ENCODE measurements around the gene DOLK. TPM values are rescaled to one million over a fixed set of nuclear protein-coding genes. Genes with fewer than 3 reads are reported as not detected.

The DOLK gene
- total RNA-seq, 1 experiment from 2014 or later = 23.2 TPM

GRCh38 chr9:128987805-128988204, 40.4 kb upstream of the DOLK start:
- no TSS peak for BruUV-seq (replicated peaks)
- ChIA-PET CTCF (interaction anchor here (0.6 kb wide), 1 partner anchor 39 kb away, joined by 9 read pairs; no protein-coding TSS in a partner anchor), POLR2A (ENCODE audit: low non-redundant PET) (no interaction called here)
- intact Hi-C loops (cut with micrococcal nuclease; ENCODE audit: unreplicated experiment) = no loop called here
- Histone ChIP-seq H3K4me3 (ENCODE audit: low read depth, low read length, poor library complexity, severe bottlenecking) (no peak overlapping the region), H3K9me3 (ENCODE audit: low read depth, low read length, poor library complexity, severe bottlenecking) (no peaks in the 10 kb centered on the region), H3K27me3 (replicated peaks; ENCODE audit: insufficient read depth, low read depth, low read length, poor library complexity) (no peaks in the 10 kb centered on the region), H3K27ac (ENCODE audit: low read depth, low read length, poor library complexity, severe bottlenecking) (no peak overlapping the region), H3K4me1 (ENCODE audit: insufficient read depth, low read length, poor library complexity, severe bottlenecking) (no peaks in the 10 kb centered on the region), H3K36me3 (ENCODE audit: insufficient read depth, low read length, poor library complexity, severe bottlenecking) (peaks cover 75% of the 10 kb centered on the region)
- no peak for TF ChIP-seq CTCF (conservative IDR thresholded peaks at IDR 0.05; ENCODE audit: low read depth, low read length)
- no peak for TF ChIP-seq EZH2 (IDR thresholded peaks at IDR 0.05; ENCODE audit: borderline replicate concordance, low read depth, low read length, poor library complexity, severe bottlenecking)
- DNase-seq (ENCODE audit: low spot score) = no peak

- peaks cover 77% of the 10 kb centered on the region for H3K36me3 ChIP-seq (ENCODE audit: insufficient read depth, low read length, poor library complexity, severe bottlenecking)
- H3K27me3 ChIP-seq (replicated peaks; ENCODE audit: insufficient read depth, low read depth, low read length, poor library complexity) = no peaks in the 10 kb centered on the region
- ChIA-PET POLR2A (ENCODE audit: low non-redundant PET) (no interaction called here), CTCF (no interaction called here)
- no peaks in the 10 kb centered on the region for H3K4me1 ChIP-seq (ENCODE audit: insufficient read depth, low read length, poor library complexity, severe bottlenecking)
- no TSS peak for BruUV-seq (replicated peaks)
- intact Hi-C loops (cut with micrococcal nuclease; ENCODE audit: unreplicated experiment) = no loop called here
- H3K4me3 ChIP-seq (ENCODE audit: low read depth, low read length, poor library complexity, severe bottlenecking) = no peak overlapping the region
- H3K9me3 ChIP-seq (ENCODE audit: low read depth, low read length, poor library complexity, severe bottlenecking) = no peaks in the 10 kb centered on the region
- no peak for DNase-seq (ENCODE audit: low spot score)
- no peak for TF ChIP-seq EZH2 (IDR thresholded peaks at IDR 0.05; ENCODE audit: borderline replicate concordance, low read depth, low read length, poor library complexity, severe bottlenecking)
- no peak for TF ChIP-seq CTCF (conservative IDR thresholded peaks at IDR 0.05; ENCODE audit: low read depth, low read length)
- H3K27ac ChIP-seq (ENCODE audit: low read depth, low read length, poor library complexity, severe bottlenecking) = no peak overlapping the region
These were observed 39.3 kb upstream of the DOLK start for GRCh38 chr9:128986671-128987070.

- Histone ChIP-seq H3K27ac (ENCODE audit: low read depth, low read length, poor library complexity, severe bottlenecking) (no peak overlapping the region), H3K9me3 (ENCODE audit: low read depth, low read length, poor library complexity, severe bottlenecking) (no peaks in the 10 kb centered on the region), H3K4me1 (ENCODE audit: insufficient read depth, low read length, poor library complexity, severe bottlenecking) (no peaks in the 10 kb centered on the region), H3K4me3 (ENCODE audit: low read depth, low read length, poor library complexity, severe bottlenecking) (no peak overlapping the region), H3K36me3 (ENCODE audit: insufficient read depth, low read length, poor library complexity, severe bottlenecking) (peaks cover 94% of the 10 kb centered on the region), H3K27me3 (replicated peaks; ENCODE audit: insufficient read depth, low read depth, low read length, poor library complexity) (no peaks in the 10 kb centered on the region)
- intact Hi-C loops (cut with micrococcal nuclease; ENCODE audit: unreplicated experiment) = no loop called here
- no peak for TF ChIP-seq EZH2 (IDR thresholded peaks at IDR 0.05; ENCODE audit: borderline replicate concordance, low read depth, low read length, poor library complexity, severe bottlenecking)
- no peak for TF ChIP-seq CTCF (conservative IDR thresholded peaks at IDR 0.05; ENCODE audit: low read depth, low read length)
- ChIA-PET POLR2A (ENCODE audit: low non-redundant PET) (no interaction called here), CTCF (no interaction called here)
- no peak for DNase-seq (ENCODE audit: low spot score)
- BruUV-seq (replicated peaks) = no TSS peak
These were observed 36.1 kb upstream of the DOLK start for GRCh38 chr9:128983536-128983935.
